OCI-LY1 (cell line): ENCODE results near the gene CLDN15.
A peak's percentile ranks its signal among the peaks of the same experiment; 100 is the strongest.

ENCODE experiments used
- H2AFZ ChIP-seq: fragments of 200-600 bp; sonication (generic), shearing (Covaris generic); 2 replicates; pipeline ENCODE4 v1.6.0; 2014; ENCODE audit warnings: antibody characterized with exemption, mild to moderate bottlenecking, low read length
- H3F3A ChIP-seq: fragments of 200-600 bp; sonication (generic), shearing (Covaris generic); 2 replicates; pipeline ENCODE4 v1.6.0; 2014; ENCODE audit warnings: mild to moderate bottlenecking, antibody characterized with exemption, low read length, moderate library complexity; ENCODE audit not compliant: insufficient read depth
- H3K27ac ChIP-seq: fragments of 200-600 bp; sonication (generic); 2 replicates; pipeline ENCODE4 v1.5.1; 2014; ENCODE audit warnings: low read length, mixed run types, mild to moderate bottlenecking, low read depth; ENCODE audit not compliant: poor library complexity, severe bottlenecking
- H3K27me3 ChIP-seq: fragments of 200-600 bp; sonication (generic); 2 replicates; pipeline ENCODE4 v1.6.0; 2014; ENCODE audit warnings: antibody characterized with exemption, mild to moderate bottlenecking, low read length, moderate library complexity; ENCODE audit not compliant: insufficient read depth
- H3K36me3 ChIP-seq: fragments of 200-600 bp; sonication (generic); 2 replicates; pipeline ENCODE4 v1.6.1; 2014; ENCODE audit warnings: mild to moderate bottlenecking, antibody characterized with exemption, low read length, moderate library complexity, mixed read lengths; ENCODE audit not compliant: insufficient read depth
- H3K4me1 ChIP-seq: fragments of 200-600 bp; sonication (generic); 2 replicates; pipeline ENCODE4 v1.5.1; 2014; ENCODE audit warnings: mild to moderate bottlenecking, low read length, moderate library complexity; ENCODE audit not compliant: insufficient read depth, severe bottlenecking
- H3K4me2 ChIP-seq: fragments of 200-600 bp; sonication (generic), shearing (Covaris generic); 2 replicates; pipeline ENCODE4 v1.6.1; 2014; ENCODE audit warnings: low read length
- H3K4me3 ChIP-seq: fragments of 200-600 bp; sonication (generic); 2 replicates; pipeline ENCODE4 v1.5.1; 2014; ENCODE audit warnings: low read length, low read depth, mild to moderate bottlenecking, mixed read lengths; ENCODE audit not compliant: poor library complexity, severe bottlenecking
- H3K79me2 ChIP-seq: fragments of 200-600 bp; shearing (Covaris generic); 2 replicates; pipeline ENCODE4 v1.6.1; 2016; ENCODE audit warnings: mixed run types, low read length, mixed read lengths; ENCODE audit not compliant: insufficient read depth
- H3K9ac ChIP-seq: fragments of 200-600 bp; sonication (generic), shearing (Covaris generic); 2 replicates; pipeline ENCODE4 v1.6.1; 2014; ENCODE audit warnings: mild to moderate bottlenecking, low read length, mixed read lengths
- H3K9me2 ChIP-seq: fragments of 200-600 bp; sonication (generic), shearing (Covaris generic); 2 replicates; pipeline ENCODE4 v1.6.1; 2014; ENCODE audit warnings: low read depth, mild to moderate bottlenecking, low read length, mixed read lengths
- H3K9me3 ChIP-seq: fragments of 200-600 bp; shearing (Covaris generic); 2 replicates; pipeline ENCODE4 v1.6.1; 2014; ENCODE audit warnings: low read length, mixed read lengths
- H4K20me1 ChIP-seq: fragments of 200-600 bp; sonication (generic), shearing (Covaris generic); 2 replicates; pipeline ENCODE4 v1.6.0; 2016; ENCODE audit warnings: mild to moderate bottlenecking, low read length; ENCODE audit not compliant: insufficient read depth
- CTCF ChIP-seq: fragments of 200-600 bp; sonication (generic), shearing (Covaris generic); IDR thresholded peaks from 2 replicates; pipeline ENCODE4 v1.5.1; 2017; ENCODE audit warnings: mild to moderate bottlenecking, antibody characterized with exemption, low read length, moderate library complexity, mixed read lengths
- EZH2 ChIP-seq: fragments of 200-600 bp; sonication (generic), shearing (Covaris generic); IDR thresholded peaks from 2 replicates; pipeline ENCODE4 v1.8.0; 2017; ENCODE audit warnings: borderline replicate concordance, mixed run types, mild to moderate bottlenecking, antibody characterized with exemption, low read length, moderate library complexity, mixed read lengths

The CLDN15 gene

GRCh38 chr7:101216001-101216859, 21.4 kb downstream of the CLDN15 start:
- no peaks in the 10 kb centered on the region; the same call in 1 of the 2 replicates for H3K79me2 ChIP-seq
- H4K20me1 ChIP-seq, result no peaks in the 10 kb centered on the region
- H3K27me3 ChIP-seq, result no peaks in the 10 kb centered on the region
- no peaks in the 10 kb centered on the region for H3K9me2 ChIP-seq
- H2AFZ ChIP-seq, result no peak overlapping the region
- H3K27ac ChIP-seq, result no peak overlapping the region
- peak overlapping the region; percentile 85 for H3K4me3 ChIP-seq
- H3K36me3 ChIP-seq, result no peaks in the 10 kb centered on the region
- no peak for TF ChIP-seq CTCF
- no peak for TF ChIP-seq EZH2
- peak overlapping the region; percentile 97 for H3K4me2 ChIP-seq
- no peaks in the 10 kb centered on the region for H3K9me3 ChIP-seq
- H3F3A ChIP-seq, result no peaks in the 10 kb centered on the region
- peaks cover 31% of the 10 kb centered on the region for H3K4me1 ChIP-seq
- H3K9ac ChIP-seq, result peak overlapping the region; percentile 82; the same call in 1 of the 2 replicates

GRCh38 chr7:101212014-101212413, 25.6 kb downstream of the CLDN15 start:
- Histone ChIP-seq H3K4me3 (no peak overlapping the region), H3K79me2 (no peaks in the 10 kb centered on the region), H3K9me3 (no peaks in the 10 kb centered on the region), H3K27me3 (no peaks in the 10 kb centered on the region), H3K27ac (no peak overlapping the region), H3F3A (no peaks in the 10 kb centered on the region), H3K36me3 (no peaks in the 10 kb centered on the region), H3K9ac (no peak overlapping the region), H4K20me1 (no peaks in the 10 kb centered on the region), H3K4me1 (peaks cover 14% of the 10 kb centered on the region), H3K9me2 (no peaks in the 10 kb centered on the region), H2AFZ (no peak overlapping the region), H3K4me2 (no peak overlapping the region)
- TF ChIP-seq CTCF (peak; percentile 16; the same call in 1 of the 2 replicates), EZH2 (no peak)

- Histone ChIP-seq H3K4me1 (peaks cover 9% of the 10 kb centered on the region), H3K9me3 (no peaks in the 10 kb centered on the region), H4K20me1 (no peaks in the 10 kb centered on the region), H3K27me3 (no peaks in the 10 kb centered on the region), H3K27ac (no peak overlapping the region), H3K4me3 (no peak overlapping the region), H3K9ac (no peak overlapping the region), H3F3A (no peaks in the 10 kb centered on the region), H3K36me3 (no peaks in the 10 kb centered on the region), H2AFZ (no peak overlapping the region), H3K9me2 (no peaks in the 10 kb centered on the region), H3K4me2 (no peak overlapping the region), H3K79me2 (no peaks in the 10 kb centered on the region)
- TF ChIP-seq CTCF (no peak), EZH2 (no peak)
Observed at GRCh38 chr7:101211501-101211900, 26.1 kb downstream of the CLDN15 start.
